NB4 (cell line): ENCODE measurements around the gene RETREG3.
A peak's percentile ranks its signal among the peaks of the same experiment; 100 is the strongest.

Experiments
- DNase-seq: peaks from one replicate; pipeline ENCODE4 v3.0.0; 2010; ENCODE audit warnings: low read depth
- H3K4me3 ChIP-seq: one replicate; pipeline ENCODE4 v1.5.1; 2011; ENCODE audit warnings: mild to moderate bottlenecking, low read depth, low read length, moderate library complexity
- CTCF ChIP-seq: IDR thresholded peaks from one replicate; pipeline ENCODE4 v1.5.1; 2012; ENCODE audit warnings: low read depth, low read length
- MAX ChIP-seq: IDR thresholded peaks from 2 replicates; pipeline ENCODE4 v1.6.1; 2011; ENCODE audit warnings: low read depth, low read length
- MYC ChIP-seq: IDR thresholded peaks from 2 replicates; pipeline ENCODE4 v1.6.1; 2011; ENCODE audit warnings: low read depth, low read length
- POLR2A ChIP-seq: IDR thresholded peaks from 2 replicates; pipeline ENCODE4 v1.6.1; 2011; ENCODE audit warnings: mild to moderate bottlenecking; ENCODE audit not compliant: insufficient read length; ENCODE audit errors: extremely low read depth

The RETREG3 gene

GRCh38 chr17:42586514-42587230, 22.5 kb downstream of the RETREG3 start:
- H3K4me3 ChIP-seq = no peak overlapping the region
- TF ChIP-seq CTCF = no peak
- no peak for TF ChIP-seq MAX
- TF ChIP-seq POLR2A = no peak
- no peak for TF ChIP-seq MYC
- DNase-seq = no peak

- no peak for TF ChIP-seq CTCF
- no peak for TF ChIP-seq MAX
- no peak for TF ChIP-seq POLR2A
- TF ChIP-seq MYC = no peak
- no peak overlapping the region for H3K4me3 ChIP-seq
These were observed 23.8 kb downstream of the RETREG3 start for GRCh38 chr17:42585353-42585752.

GRCh38 chr17:42584880-42585279, 24.3 kb downstream of the RETREG3 start:
- peak; percentile 68 for DNase-seq
- TF ChIP-seq CTCF = no peak
- TF ChIP-seq POLR2A = no peak
- no peak for TF ChIP-seq MYC
- TF ChIP-seq MAX = no peak
- H3K4me3 ChIP-seq = no peak overlapping the region

More at GRCh38 chr17:42585353-42585752, 23.8 kb downstream of the RETREG3 start:
- peak; percentile 29 for DNase-seq

GRCh38 chr17:42581744-42582270, 27.4 kb downstream of the RETREG3 start:
- TF ChIP-seq CTCF (no peak), MYC (no peak), POLR2A (no peak), MAX (no peak)
- no peak overlapping the region for H3K4me3 ChIP-seq
- no peak for DNase-seq

- no peak overlapping the region for H3K4me3 ChIP-seq
- DNase-seq = peak; percentile 40
- no peak for TF ChIP-seq MYC
- no peak for TF ChIP-seq MAX
- no peak for TF ChIP-seq CTCF
- TF ChIP-seq POLR2A = no peak
These were observed 29.2 kb downstream of the RETREG3 start for GRCh38 chr17:42579794-42580551.
